ENCODE measurements around the gene NUP50.

Gene NUP50

DNA sequence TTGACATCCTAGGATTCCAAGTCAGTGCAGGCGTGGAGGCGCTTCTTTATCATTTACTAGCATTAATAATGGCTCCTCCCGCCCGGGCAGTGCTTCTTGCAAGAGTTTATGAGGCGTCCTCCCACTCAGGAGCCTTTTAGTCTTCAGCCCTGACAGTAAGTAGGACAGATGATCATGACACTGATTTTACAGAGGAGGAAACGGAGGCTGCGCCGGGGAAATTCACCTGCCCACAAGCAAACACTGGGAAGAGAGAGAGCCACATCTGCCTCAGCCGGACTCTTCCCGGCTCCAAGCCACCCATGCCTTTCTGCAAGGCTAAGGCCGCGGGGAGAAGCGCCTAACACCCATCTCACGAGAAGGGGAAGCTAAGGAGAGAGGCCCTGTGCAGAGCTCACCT, 41.1 kb downstream of the NUP50 start:
- H3K4me1 ChIP-seq (ENCODE audit: control insufficient read depth in 1 of 2, insufficient read depth in 1 of 2, low read depth in 1 of 2, low read length in 1 of 2), result no peaks in the 10 kb centered on the region
- no peak overlapping the region for H3K27ac ChIP-seq
- TF ChIP-seq, protein P1, sequence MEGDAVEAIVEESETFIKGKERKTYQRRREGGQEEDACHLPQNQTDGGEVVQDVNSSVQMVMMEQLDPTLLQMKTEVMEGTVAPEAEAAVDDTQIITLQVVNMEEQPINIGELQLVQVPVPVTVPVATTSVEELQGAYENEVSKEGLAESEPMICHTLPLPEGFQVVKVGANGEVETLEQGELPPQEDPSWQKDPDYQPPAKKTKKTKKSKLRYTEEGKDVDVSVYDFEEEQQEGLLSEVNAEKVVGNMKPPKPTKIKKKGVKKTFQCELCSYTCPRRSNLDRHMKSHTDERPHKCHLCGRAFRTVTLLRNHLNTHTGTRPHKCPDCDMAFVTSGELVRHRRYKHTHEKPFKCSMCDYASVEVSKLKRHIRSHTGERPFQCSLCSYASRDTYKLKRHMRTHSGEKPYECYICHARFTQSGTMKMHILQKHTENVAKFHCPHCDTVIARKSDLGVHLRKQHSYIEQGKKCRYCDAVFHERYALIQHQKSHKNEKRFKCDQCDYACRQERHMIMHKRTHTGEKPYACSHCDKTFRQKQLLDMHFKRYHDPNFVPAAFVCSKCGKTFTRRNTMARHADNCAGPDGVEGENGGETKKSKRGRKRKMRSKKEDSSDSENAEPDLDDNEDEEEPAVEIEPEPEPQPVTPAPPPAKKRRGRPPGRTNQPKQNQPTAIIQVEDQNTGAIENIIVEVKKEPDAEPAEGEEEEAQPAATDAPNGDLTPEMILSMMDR (IDR thresholded peaks at IDR 0.05), result no peak
- H3K27me3 ChIP-seq, result no peaks in the 10 kb centered on the region
- no peaks in the 10 kb centered on the region for H3K9me3 ChIP-seq
- peaks cover 97% of the 10 kb centered on the region for H3K36me3 ChIP-seq
- H3K4me3 ChIP-seq (ENCODE audit: low read depth in 1 of 2, low read length in 1 of 2), result no peak overlapping the region

GRCh38 chr22:45205276-45205925, 41.7 kb downstream of the NUP50 start:
- no peaks in the 10 kb centered on the region for H3K27me3 ChIP-seq
- TF ChIP-seq, protein P1 (IDR thresholded peaks at IDR 0.05), result no peak
- no peak overlapping the region for H3K4me3 ChIP-seq (ENCODE audit: low read depth in 1 of 2, low read length in 1 of 2)
- peaks cover 97% of the 10 kb centered on the region for H3K36me3 ChIP-seq
- no peaks in the 10 kb centered on the region for H3K4me1 ChIP-seq (ENCODE audit: control insufficient read depth in 1 of 2, insufficient read depth in 1 of 2, low read depth in 1 of 2, low read length in 1 of 2)
- no peaks in the 10 kb centered on the region for H3K9me3 ChIP-seq
- H3K27ac ChIP-seq, result no peak overlapping the region

DNA sequence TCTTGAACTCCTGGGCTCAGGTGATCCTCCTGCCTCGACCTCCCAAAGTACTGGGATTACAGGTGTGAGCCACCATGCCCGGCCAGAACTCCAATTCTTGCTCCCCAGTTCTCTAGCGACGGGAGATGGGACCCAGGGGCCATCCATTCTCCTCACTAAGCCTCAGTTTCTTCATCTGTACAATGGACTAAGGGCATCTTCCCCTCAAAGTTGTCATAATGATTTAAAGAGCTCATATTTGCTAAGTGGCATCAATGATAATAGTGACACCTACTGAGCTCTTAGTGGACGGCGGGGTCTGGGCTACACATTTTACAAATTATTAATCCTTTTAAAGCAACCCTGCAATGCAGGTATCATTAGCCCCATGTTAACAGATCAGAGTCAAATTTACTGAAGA, 42.5 kb downstream of the NUP50 start:
- no peaks in the 10 kb centered on the region for H3K9me3 ChIP-seq
- no peaks in the 10 kb centered on the region for H3K27me3 ChIP-seq
- H3K4me1 ChIP-seq (ENCODE audit: control insufficient read depth in 1 of 2, insufficient read depth in 1 of 2, low read depth in 1 of 2, low read length in 1 of 2), result no peaks in the 10 kb centered on the region
- H3K27ac ChIP-seq, result no peak overlapping the region
- no peak overlapping the region for H3K4me3 ChIP-seq (ENCODE audit: low read depth in 1 of 2, low read length in 1 of 2)
- peaks cover 97% of the 10 kb centered on the region for H3K36me3 ChIP-seq
- TF ChIP-seq, protein P1 (IDR thresholded peaks at IDR 0.05), result no peak

- Histone ChIP-seq H3K9me3 (no peaks in the 10 kb centered on the region), H3K4me1 (ENCODE audit: control insufficient read depth in 1 of 2, insufficient read depth in 1 of 2, low read depth in 1 of 2, low read length in 1 of 2) (no peaks in the 10 kb centered on the region), H3K4me3 (ENCODE audit: low read depth in 1 of 2, low read length in 1 of 2) (no peak overlapping the region), H3K27ac (no peak overlapping the region), H3K36me3 (peaks cover 94% of the 10 kb centered on the region), H3K27me3 (no peaks in the 10 kb centered on the region)
- TF ChIP-seq, protein P1 (IDR thresholded peaks at IDR 0.05), result no peak
Observed at GRCh38 chr22:45207533-45207932, 43.8 kb downstream of the NUP50 start.

DNA sequence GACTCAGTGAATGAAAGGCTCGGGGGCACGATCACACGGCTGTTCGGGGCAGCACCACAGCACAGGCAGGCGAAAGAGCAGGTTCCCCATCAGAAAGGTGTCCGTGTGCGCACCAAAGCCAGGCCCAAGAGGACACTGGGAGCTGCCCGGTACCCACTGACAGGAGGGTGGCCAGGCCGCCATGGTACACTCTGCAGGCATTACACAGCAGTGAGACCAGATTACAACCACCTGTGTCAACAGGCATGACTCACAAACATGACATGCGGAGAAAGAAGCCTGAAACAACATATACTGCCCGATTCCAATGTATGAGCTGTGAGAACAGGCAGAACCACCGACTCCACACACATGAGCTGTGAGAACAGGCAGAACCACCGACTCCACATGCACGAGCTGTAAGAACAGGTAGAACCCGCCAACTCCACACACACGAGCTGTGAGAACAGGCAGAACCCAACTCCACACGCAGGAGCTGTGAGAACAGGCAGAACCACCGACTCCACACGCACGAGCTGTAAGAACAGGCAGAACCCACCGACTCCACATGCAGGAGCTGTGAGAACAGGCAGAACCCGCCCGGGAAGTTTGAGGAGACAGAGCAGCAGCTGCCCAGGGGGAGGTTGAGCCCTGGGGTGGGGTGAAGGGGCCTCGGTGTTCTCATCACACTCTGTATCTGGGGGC, 44.4 kb downstream of the NUP50 start:
- no peak overlapping the region for H3K27ac ChIP-seq
- H3K4me3 ChIP-seq (ENCODE audit: low read depth in 1 of 2, low read length in 1 of 2), result no peak overlapping the region
- TF ChIP-seq, protein P1 (IDR thresholded peaks at IDR 0.05), result no peak
- peaks cover 4% of the 10 kb centered on the region in 2 experiments for H3K4me1 ChIP-seq (ENCODE audit: control insufficient read depth in 1 of 2, insufficient read depth in 1 of 2, low read depth in 1 of 2, low read length in 1 of 2)
- peaks cover 88% of the 10 kb centered on the region for H3K36me3 ChIP-seq
- H3K27me3 ChIP-seq, result no peaks in the 10 kb centered on the region
- H3K9me3 ChIP-seq, result no peaks in the 10 kb centered on the region
